Thoracic aorta (tissue), 2 donors: ENCODE measurements around the gene KIRREL3. TPM values are rescaled to one million over a fixed set of nuclear protein-coding genes. Genes with fewer than 3 reads are reported as not detected.

ENCODE experiments used
- ATAC-seq: fragments of 150-250 bp; one replicate; pipeline ENCODE4 v1.8.0; 2017; ENCODE audit warnings: low read depth; ENCODE audit not compliant: insufficient number of reproducible peaks, low FRiP score
- DNase-seq: peaks from one replicate; pipeline ENCODE4 v3.0.0-alpha.2; 2020; ENCODE audit warnings: low spot score
- H3K27ac ChIP-seq, 2 donors: fragments of 200-600 bp; sonication (generic); 1 replicate in 1 of 2; 2 replicates in 1 of 2; pipeline ENCODE4 v1.5.1; 2016; ENCODE audit warnings: mild to moderate bottlenecking in 2 of 2, moderate library complexity in 2 of 2
- H3K27me3 ChIP-seq: fragments of 200-600 bp; sonication (generic); replicated peaks from 2 replicates; pipeline ENCODE4 v1.6.0; 2016; ENCODE audit warnings: mild to moderate bottlenecking; ENCODE audit not compliant: insufficient read depth
- H3K36me3 ChIP-seq: fragments of 200-600 bp; sonication (generic); one replicate; pipeline ENCODE4 v1.5.1; 2016
- H3K4me1 ChIP-seq, 2 donors: fragments of 200-600 bp; sonication (generic); 1 replicate in 1 of 2; 2 replicates in 1 of 2; pipeline versions ENCODE4 v1.5.1 to v1.6.0; 2016; ENCODE audit warnings: low read depth in 2 of 2, mild to moderate bottlenecking in 1 of 2; ENCODE audit not compliant: control insufficient read depth in 1 of 2
- H3K4me3 ChIP-seq: fragments of 200-600 bp; sonication (generic); 2 replicates; pipeline ENCODE4 v1.5.1; 2016; ENCODE audit warnings: mild to moderate bottlenecking
- H3K9me3 ChIP-seq: fragments of 200-600 bp; sonication (generic); 2 replicates; pipeline ENCODE4 v1.5.1; 2016
- CTCF ChIP-seq: fragments of 200-600 bp; sonication (generic); IDR thresholded peaks from one replicate; pipeline ENCODE4 v1.5.1; 2019; ENCODE audit warnings: antibody characterized with exemption
- total RNA-seq, 2 donors: library from RNA; depleted of rRNA; stranded (reverse); fragments of >200 nt; gene quantifications; one replicate each; pipeline versions ENCODE4 v1.1.0 to v1.2.3, GENCODE V29; 2016

The KIRREL3 gene
- total RNA-seq, 2 donors from 2014 or later = not detected

- no peak overlapping the region for H3K4me3 ChIP-seq
- H3K9me3 ChIP-seq = no peaks in the 10 kb centered on the region
- H3K27me3 ChIP-seq = no peaks in the 10 kb centered on the region
- H3K36me3 ChIP-seq = no peaks in the 10 kb centered on the region
- no peak for DNase-seq
- ATAC-seq = no peak
- no peak for TF ChIP-seq CTCF
- no peak overlapping the region for H3K27ac ChIP-seq
- H3K4me1 ChIP-seq = peaks cover 0 to 16% of the 10 kb centered on the region in 2 donors
Observed at GRCh38 chr11:127000981-127001380, 411 bp upstream of the KIRREL3 start.

GRCh38 chr11:126999366-126999765, 1.2 kb downstream of the KIRREL3 start:
- DNase-seq (no peak), ATAC-seq (no peak)
- peaks cover 0 to 16% of the 10 kb centered on the region in 2 donors for H3K4me1 ChIP-seq
- TF ChIP-seq CTCF = no peak
- H3K36me3 ChIP-seq = no peaks in the 10 kb centered on the region
- no peak overlapping the region for H3K4me3 ChIP-seq
- H3K9me3 ChIP-seq = no peaks in the 10 kb centered on the region
- no peak overlapping the region for H3K27ac ChIP-seq
- H3K27me3 ChIP-seq = no peaks in the 10 kb centered on the region

GRCh38 chr11:126997641-126998040, 2.9 kb downstream of the KIRREL3 start:
- H3K9me3 ChIP-seq = no peaks in the 10 kb centered on the region
- ATAC-seq = no peak

GRCh38 chr11:126997196-126997595, 3.4 kb downstream of the KIRREL3 start:
- Histone ChIP-seq H3K9me3 (no peaks in the 10 kb centered on the region), H3K4me1 (peaks cover 0 to 9% of the 10 kb centered on the region in 2 donors), H3K27me3 (no peaks in the 10 kb centered on the region), H3K4me3 (no peak overlapping the region), H3K36me3 (no peaks in the 10 kb centered on the region), H3K27ac (no peak overlapping the region)
- ATAC-seq (no peak), DNase-seq (no peak)
- TF ChIP-seq CTCF = no peak

More at GRCh38 chr11:126997641-126998040, 2.9 kb downstream of the KIRREL3 start:
- H3K27ac ChIP-seq = no peak overlapping the region
- H3K4me3 ChIP-seq = no peak overlapping the region
- no peak for TF ChIP-seq CTCF
- DNase-seq = no peak
- H3K36me3 ChIP-seq = no peaks in the 10 kb centered on the region
- peaks cover 0 to 9% of the 10 kb centered on the region in 2 donors for H3K4me1 ChIP-seq
- no peaks in the 10 kb centered on the region for H3K27me3 ChIP-seq

- H3K36me3 ChIP-seq = no peaks in the 10 kb centered on the region
- H3K9me3 ChIP-seq = no peaks in the 10 kb centered on the region
- peaks cover 0 to 9% of the 10 kb centered on the region in 2 donors for H3K4me1 ChIP-seq
- no peak overlapping the region for H3K4me3 ChIP-seq
- H3K27me3 ChIP-seq = no peaks in the 10 kb centered on the region
- no peak overlapping the region for H3K27ac ChIP-seq
- no peak for ATAC-seq
- DNase-seq = no peak
- no peak for TF ChIP-seq CTCF
Observed at GRCh38 chr11:126996036-126996804, 4.3 kb downstream of the KIRREL3 start.
